Measurements from ENCODE around the gene ZNF256. TPM values are rescaled to one million over a fixed set of nuclear protein-coding genes. Genes with fewer than 3 reads are reported as not detected.

The ZNF256 gene
- total RNA-seq (2016; rRNA removed; fragmentation: Illumina TruSeq; extraction: Trizol) (6.0 and 6.7 TPM in 2 replicates), polyA plus RNA-seq (2011; rRNA removed) (3.1 and 3.8 TPM in 2 replicates), polyA minus RNA-seq (2011; rRNA and poly(A)+ RNA removed; ENCODE audit: low replicate concordance) (2.1 TPM in 1 of 2 replicates, not detected in the other), Bru-seq, nascent RNA (percentile 74 among the genes with signal in this experiment), BruChase-seq, experiment 1, labeled RNA remaining after a 6-hour chase (percentile 63 among the genes with signal in this experiment), BruChase-seq, experiment 2, labeled RNA remaining after a 2-hour chase (percentile 76 among the genes with signal in this experiment)
- total RNA-seq (2016; cell fraction: cytosol; rRNA removed; fragmentation: Illumina TruSeq; extraction: Trizol; ENCODE audit: low read depth): 1.0 and 2.1 TPM in 2 replicates
- total RNA-seq (2016; cell fraction: insoluble cytoplasmic fraction; rRNA removed; fragmentation: Illumina TruSeq; extraction: Trizol): 5.9 and 6.1 TPM in 2 replicates
- total RNA-seq (2016; cell fraction: membrane; rRNA removed; fragmentation: Illumina TruSeq; extraction: Trizol): 3.1 and 4.6 TPM in 2 replicates
- total RNA-seq (2016; cell fraction: nucleus; rRNA removed; fragmentation: Illumina TruSeq; extraction: Trizol): 7.6 and 8.7 TPM in 2 replicates
- polyA plus RNA-seq (2011; cell fraction: cytosol; rRNA removed): 1.9 and 2.7 TPM in 2 replicates
- 4.2 and 4.4 TPM in 2 replicates for polyA plus RNA-seq (2011; cell fraction: nucleus; rRNA removed)
- 2.4 and 3.6 TPM in 2 replicates for polyA plus RNA-seq (2012)
- polyA plus RNA-seq (2016; cell fraction: cytosol; fragmentation: Illumina TruSeq; extraction: Trizol; ENCODE audit: low read depth): 0.68 and 0.81 TPM in 2 replicates
- polyA plus RNA-seq (2016; cell fraction: insoluble cytoplasmic fraction; fragmentation: Illumina TruSeq; extraction: Trizol; ENCODE audit: low read depth): 4.2 TPM in 2 replicates
- 1.5 and 1.9 TPM in 2 replicates for polyA plus RNA-seq (2016; cell fraction: membrane; fragmentation: Illumina TruSeq; extraction: Trizol; ENCODE audit: low read depth)
- 9.4 and 10.6 TPM in 2 replicates for polyA plus RNA-seq (2016; cell fraction: nucleus; fragmentation: Illumina TruSeq; extraction: Trizol; ENCODE audit: insufficient read depth, low read depth)
- polyA minus RNA-seq (2011; cell fraction: cytosol; rRNA and poly(A)+ RNA removed): 2.3 and 3.2 TPM in 2 replicates
- polyA minus RNA-seq (2011; cell fraction: nucleus; rRNA and poly(A)+ RNA removed): 7.0 and 8.3 TPM in 2 replicates
- long read RNA-seq, experiment 1, partial matches to known transcripts: 0 of 6 reads
- long read RNA-seq, experiment 1, other reads (novel, unspliced or antisense): 1 of 6 reads
- long read RNA-seq, experiment 2, transcript ZNF256-201 (3 exons, 2,172 nt): major isoform, 5 of 5 reads
- long read RNA-seq, experiment 2, partial matches to known transcripts: 0 of 5 reads
- long read RNA-seq, experiment 2, other reads (novel, unspliced or antisense): 0 of 5 reads

- WGBS (ENCODE audit: low lambda C conversion rate): 44% methylated on average over 11 of the region's 54 CpGs
- FAIRE-seq (peak; percentile 90), DNase-seq (ENCODE audit: low spot score) (peak; percentile 93), ATAC-seq (peak; percentile 99)
- intact Hi-C loops (cut with micrococcal nuclease; ENCODE audit: unreplicated experiment): loop anchor here (1.0 kb wide), 2 partner anchors 55 to 207 kb away; partner anchors contain the start of gene ZNF606
- H3K4me3 ChIP-seq (replicated peaks in 1 of 3; ENCODE audit: insufficient read depth in 1 of 3, low read depth in 2 of 3, low read length in 3 of 3): peak within 1 kb of the TSS; percentile 76 to 90 (median 88)
- peak within 1 kb of the TSS; percentile 84 for H3K9ac ChIP-seq (ENCODE audit: insufficient read depth, low read depth, low read length)
- no TSS peak for BruUV-seq (replicated peaks)
- H3K36me3 ChIP-seq (replicated peaks in 1 of 2; ENCODE audit: control insufficient read depth in 1 of 2, insufficient read depth in 2 of 2, low read length in 2 of 2): peaks cover 2 to 13% of the 10 kb centered on the region in 2 experiments; a peak in 3 of 5 replicates
- H3K27me3 ChIP-seq (ENCODE audit: control insufficient read depth in 1 of 2, insufficient read depth in 2 of 2, low read length in 2 of 2): no peaks in the 10 kb centered on the region; a peak in 1 of 5 replicates
- H3K9me3 ChIP-seq (ENCODE audit: low read length): peaks cover 36% of the 10 kb centered on the region
- no peak within 1 kb of the TSS for H2AFZ ChIP-seq (ENCODE audit: low read length)
- POLR2A ChIA-PET: interaction anchor here (0.8 to 2.0 kb wide), 2 partner anchors 55 to 201 kb away, joined by 3 to 5 read pairs; partner anchors contain the start of genes ZNF606 and ZNF776
- H3K79me2 ChIP-seq (ENCODE audit: insufficient read depth, low read length): peaks cover 21% of the 10 kb centered on the region
- H4K20me1 ChIP-seq (ENCODE audit: insufficient read depth, low read length): no peaks in the 10 kb centered on the region
- in situ Hi-C loops (cut with HindIII; ENCODE audit: extremely low pct_ligation_motif_present, low pct_unique_long_range_greater_than_20kb): no loop called here
- H3K4me2 ChIP-seq (ENCODE audit: low read depth, low read length): peak within 1 kb of the TSS; percentile 90
- peaks cover 15% of the 10 kb centered on the region for H3K4me1 ChIP-seq (ENCODE audit: insufficient read depth, low read length)
- CTCF ChIA-PET (ENCODE audit: low intra/inter-chr PET ratio, low total read pairs): interaction anchor here (1.3 kb wide), 1 partner anchor 208 kb away, joined by 7 read pairs; no protein-coding TSS in a partner anchor
- H3K27ac ChIP-seq (ENCODE audit: extremely low read length, insufficient read depth, low read length): peak within 1 kb of the TSS; percentile 60
- TF ChIP-seq CTCF (CRISPR knock-in tag; IDR thresholded peaks at IDR 0.05) (peak; percentile 93), E2F5 (CRISPR knock-in tag; conservative IDR thresholded peaks at IDR 0.05) (peak; percentile 80), SMYD3 (CRISPR knock-in tag; IDR thresholded peaks at IDR 0.05) (no peak), ZNF234 (CRISPR knock-in tag; conservative IDR thresholded peaks at IDR 0.05) (no peak), ZNF451 (CRISPR knock-in tag; IDR thresholded peaks at IDR 0.05) (no peak), SATB2 (CRISPR knock-in tag; IDR thresholded peaks at IDR 0.05) (no peak), DPF2 (CRISPR knock-in tag; IDR thresholded peaks at IDR 0.05; ENCODE audit: borderline replicate concordance, low read depth) (no peak), ZNF710 (CRISPR knock-in tag; IDR thresholded peaks at IDR 0.05; ENCODE audit: borderline replicate concordance) (no peak)
Observed at GRCh38 chr19:57947419-57948134, at the start of gene ZNF256. Gene ZNF256, minus strand, starts transcription at chr19:57947706. Its CDS starts 232 bp downstream, at chr19:57947474.

All from HepG2 (cell line).